Stimulated activated naive CD8-positive, alpha-beta T cell treated with anti-CD3 and anti-CD28 coated beads, Interleukin-15, amount 100 ng/mL, for 72 hours (primary cell): ENCODE results near the gene CUZD1.

Experiments used
- ATAC-seq: fragments of 150-1000 bp; cut with Tn5 transposase; 2 replicates; pipeline ENCODE4 v1.10.0; 2021; ENCODE audit warnings: mild to moderate bottlenecking, moderate library complexity
- DNase-seq, 2 donors: peaks; one replicate each; pipeline ENCODE4 v3.0.0; 2021 to 2022
- H3K27ac Mint-ChIP-seq, 2 donors: one replicate each; pipeline ENCODE4 v1.8.0; 2022; ENCODE audit warnings: mild to moderate bottlenecking in 2 of 2, mixed read lengths in 2 of 2, moderate library complexity in 2 of 2
- H3K27me3 Mint-ChIP-seq: one replicate; pipeline ENCODE4 v1.8.0; 2022; ENCODE audit warnings: mixed read lengths
- H3K4me1 Mint-ChIP-seq: one replicate; pipeline ENCODE4 v1.8.0; 2022; ENCODE audit warnings: mild to moderate bottlenecking, mixed read lengths
- H3K4me3 Mint-ChIP-seq, 2 donors: one replicate each; pipeline ENCODE4 v1.8.0; 2022; ENCODE audit warnings: mild to moderate bottlenecking in 2 of 2, mixed read lengths in 2 of 2, moderate library complexity in 1 of 2
- H3K9me3 Mint-ChIP-seq, 2 donors: one replicate each; pipeline ENCODE4 v1.8.0; 2022; ENCODE audit warnings: mixed read lengths in 2 of 2

The CUZD1 gene

GRCh38 chr10:122841569-122841968 lies 4.1 kb downstream of the CUZD1 start:
- Mint-ChIP-seq H3K4me3 (no peak overlapping the region), H3K27me3 (no peaks in the 10 kb centered on the region), H3K27ac (peak overlapping the region in 1 of 2 donors; percentile 93), H3K4me1 (no peaks in the 10 kb centered on the region), H3K9me3 (peaks cover 8 to 13% of the 10 kb centered on the region in 2 donors)
- DNase-seq, result no peak
- no peak for ATAC-seq

DNA sequence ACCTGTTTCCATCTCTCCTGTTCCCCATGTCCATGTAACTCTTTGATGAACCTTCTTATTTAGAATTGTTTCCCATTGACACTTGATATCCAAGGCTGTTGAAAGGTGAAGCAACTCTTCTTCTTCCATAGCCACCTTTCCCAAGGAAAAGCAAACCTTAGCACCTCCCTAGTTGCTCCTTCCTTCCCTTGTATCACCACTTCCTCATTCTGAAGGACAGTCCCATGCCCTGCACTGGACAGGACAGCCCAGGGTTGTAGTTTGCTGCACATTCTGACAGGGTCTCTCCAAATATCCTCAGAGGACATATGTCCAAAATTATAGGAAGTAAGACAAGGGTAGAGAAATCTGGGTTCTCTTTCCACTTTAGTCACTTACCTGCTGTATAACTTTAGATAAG lies 6.2 kb downstream of the CUZD1 start:
- Mint-ChIP-seq H3K4me1 (no peaks in the 10 kb centered on the region), H3K9me3 (peaks cover 0 to 5% of the 10 kb centered on the region in 2 donors), H3K27ac (peak overlapping the region in 1 of 2 donors; percentile 67), H3K27me3 (no peaks in the 10 kb centered on the region), H3K4me3 (no peak overlapping the region)
- ATAC-seq, result no peak
- no peak for DNase-seq

- Mint-ChIP-seq H3K27me3 (no peaks in the 10 kb centered on the region), H3K9me3 (peaks cover 0 to 5% of the 10 kb centered on the region in 2 donors), H3K27ac (no peak overlapping the region), H3K4me1 (no peaks in the 10 kb centered on the region), H3K4me3 (no peak overlapping the region)
- DNase-seq (no peak), ATAC-seq (no peak)
Measured at GRCh38 chr10:122838880-122839279, 6.8 kb downstream of the CUZD1 start.

GRCh38 chr10:122835908-122836307 lies 9.7 kb downstream of the CUZD1 start:
- Mint-ChIP-seq H3K4me1 (no peaks in the 10 kb centered on the region), H3K4me3 (no peak overlapping the region), H3K27me3 (no peaks in the 10 kb centered on the region), H3K27ac (no peak overlapping the region), H3K9me3 (peaks cover 0 to under 1% of the 10 kb centered on the region in 2 donors)
- DNase-seq (no peak), ATAC-seq (no peak)

DNA sequence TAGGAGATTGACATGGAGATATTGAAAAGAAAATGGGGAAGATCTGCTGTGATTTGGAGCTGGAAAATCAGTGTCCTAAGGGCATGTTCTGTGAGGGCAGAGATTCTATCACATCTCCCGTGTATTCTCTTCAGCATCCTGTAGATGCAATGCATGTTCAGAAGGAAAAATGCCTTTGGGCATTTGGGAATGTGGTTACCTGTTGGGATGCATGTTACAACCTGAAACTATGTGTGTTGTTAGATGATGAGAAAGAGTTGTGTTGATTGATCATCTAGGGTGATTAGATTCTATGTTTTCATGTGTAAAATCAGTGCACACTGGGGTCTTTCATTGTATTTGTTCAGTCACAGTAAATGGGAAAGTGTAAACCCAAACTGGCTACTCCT lies 14.7 kb downstream of the CUZD1 start:
- no peak overlapping the region for H3K4me3 Mint-ChIP-seq
- peaks cover 7% of the 10 kb centered on the region for H3K27me3 Mint-ChIP-seq
- H3K9me3 Mint-ChIP-seq, result peaks cover 0 to 5% of the 10 kb centered on the region in 2 donors
- H3K27ac Mint-ChIP-seq, result no peak overlapping the region
- DNase-seq (no peak), ATAC-seq (no peak)
- no peaks in the 10 kb centered on the region for H3K4me1 Mint-ChIP-seq

DNA sequence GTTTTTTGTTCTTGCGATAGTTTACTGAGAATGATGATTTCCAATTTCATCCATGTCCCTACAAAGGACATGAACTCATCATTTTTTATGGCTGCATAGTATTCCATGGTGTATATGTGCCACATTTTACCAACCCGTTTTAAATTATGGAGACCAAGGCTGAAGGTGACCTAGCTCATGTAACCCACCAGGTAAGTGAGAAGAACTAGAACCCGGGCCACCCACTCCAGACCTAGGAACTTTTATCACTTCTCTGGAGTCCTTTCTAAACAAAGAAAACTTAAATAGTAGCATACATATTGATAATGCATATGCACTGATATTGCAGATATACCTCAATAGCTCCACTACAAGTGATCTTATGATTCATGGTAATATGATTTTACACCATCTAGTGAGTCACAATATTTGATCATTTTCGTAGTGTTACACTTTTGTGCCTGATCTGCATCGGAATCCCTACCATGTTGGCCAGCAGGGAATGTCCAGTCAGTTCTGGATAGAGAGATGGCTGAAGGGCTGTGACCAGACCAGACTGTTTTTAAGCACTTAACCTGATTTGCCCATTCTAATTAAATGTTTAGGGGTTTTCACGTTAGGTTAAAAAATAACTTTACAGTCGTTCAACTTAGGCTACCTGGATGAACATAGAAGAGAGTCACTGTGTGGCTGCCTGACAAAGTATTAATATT lies 15.2 kb downstream of the CUZD1 start:
- Mint-ChIP-seq H3K4me3 (no peak overlapping the region), H3K4me1 (no peaks in the 10 kb centered on the region), H3K27me3 (peaks cover 7% of the 10 kb centered on the region), H3K9me3 (peaks cover 0 to 5% of the 10 kb centered on the region in 2 donors), H3K27ac (no peak overlapping the region)
- no peak for DNase-seq
- ATAC-seq, result no peak

- DNase-seq (no peak), ATAC-seq (no peak)
- Mint-ChIP-seq H3K27ac (no peak overlapping the region), H3K4me3 (no peak overlapping the region), H3K27me3 (peaks cover 16% of the 10 kb centered on the region), H3K4me1 (no peaks in the 10 kb centered on the region), H3K9me3 (peaks cover 0 to 5% of the 10 kb centered on the region in 2 donors)
Measured at GRCh38 chr10:122829454-122829853, 16.2 kb downstream of the CUZD1 start.

GRCh38 chr10:122828716-122829255 lies 16.9 kb downstream of the CUZD1 start:
- DNase-seq, result no peak
- Mint-ChIP-seq H3K27me3 (peaks cover 23% of the 10 kb centered on the region), H3K4me3 (no peak overlapping the region), H3K27ac (no peak overlapping the region), H3K9me3 (peaks cover 0 to 5% of the 10 kb centered on the region in 2 donors), H3K4me1 (no peaks in the 10 kb centered on the region)
- no peak for ATAC-seq

DNA sequence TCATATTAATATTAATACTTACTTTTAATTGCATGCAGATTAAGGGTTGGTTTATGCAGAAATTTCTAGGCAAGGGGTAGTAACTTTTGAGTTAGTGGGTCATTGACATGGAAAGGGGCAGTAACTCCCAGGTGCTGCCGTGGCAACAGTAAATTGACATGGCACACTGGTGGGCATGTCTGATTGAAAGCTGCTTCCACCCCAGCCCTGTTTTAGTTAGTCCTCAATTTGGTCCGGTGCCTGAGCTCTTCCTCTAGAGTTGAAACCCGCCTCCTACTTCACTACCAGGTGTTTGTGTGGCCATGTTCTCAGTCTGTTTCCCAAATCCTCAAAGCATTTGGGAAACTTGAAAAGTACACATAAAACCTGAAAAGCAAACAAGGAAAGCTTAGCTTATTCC lies 18.4 kb downstream of the CUZD1 start:
- peaks cover 0 to 5% of the 10 kb centered on the region in 2 donors for H3K9me3 Mint-ChIP-seq
- H3K4me1 Mint-ChIP-seq, result no peaks in the 10 kb centered on the region
- H3K4me3 Mint-ChIP-seq, result no peak overlapping the region
- peaks cover 37% of the 10 kb centered on the region for H3K27me3 Mint-ChIP-seq
- DNase-seq (no peak), ATAC-seq (no peak)
- H3K27ac Mint-ChIP-seq, result no peak overlapping the region

DNA sequence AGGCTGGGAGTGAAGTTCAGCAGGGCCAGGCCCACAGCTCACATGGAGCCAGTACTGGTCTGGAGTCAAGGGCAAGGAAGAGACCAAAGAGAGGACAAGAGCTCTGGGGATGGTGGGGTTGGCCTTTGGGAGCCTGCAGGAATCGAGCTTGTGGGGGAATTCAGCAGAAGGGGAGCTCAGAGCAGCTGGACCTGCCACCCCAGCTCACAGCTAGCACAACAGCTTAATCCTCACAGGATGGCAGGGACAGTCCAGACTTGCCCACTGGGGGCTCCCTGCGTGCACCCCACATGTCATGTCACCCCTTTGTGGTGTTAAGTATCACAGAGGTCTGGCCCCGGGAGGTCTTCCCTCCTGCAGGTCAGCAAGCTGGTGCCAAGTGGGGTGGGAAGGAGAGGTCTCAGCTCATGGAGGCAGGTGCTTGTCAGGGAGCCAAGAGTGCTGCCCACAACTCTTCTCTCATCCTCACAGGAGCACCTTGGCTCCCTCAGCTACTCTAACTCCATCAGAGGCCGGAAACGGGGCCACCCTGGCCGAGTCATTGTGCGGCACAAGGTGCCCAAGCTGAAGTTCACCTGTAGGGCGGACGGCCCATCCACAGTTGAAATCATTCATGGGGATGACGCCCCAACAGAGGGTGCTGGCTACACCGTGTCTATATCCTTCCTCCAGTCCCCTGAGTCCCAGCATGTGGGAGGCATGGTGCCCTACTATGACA lies 22.5 kb downstream of the CUZD1 start:
- H3K4me1 Mint-ChIP-seq, result no peaks in the 10 kb centered on the region
- H3K9me3 Mint-ChIP-seq, result no peaks in the 10 kb centered on the region
- no peak for ATAC-seq
- H3K4me3 Mint-ChIP-seq, result no peak overlapping the region
- H3K27me3 Mint-ChIP-seq, result peaks cover 65% of the 10 kb centered on the region
- DNase-seq, result no peak
- H3K27ac Mint-ChIP-seq, result no peak overlapping the region

DNA sequence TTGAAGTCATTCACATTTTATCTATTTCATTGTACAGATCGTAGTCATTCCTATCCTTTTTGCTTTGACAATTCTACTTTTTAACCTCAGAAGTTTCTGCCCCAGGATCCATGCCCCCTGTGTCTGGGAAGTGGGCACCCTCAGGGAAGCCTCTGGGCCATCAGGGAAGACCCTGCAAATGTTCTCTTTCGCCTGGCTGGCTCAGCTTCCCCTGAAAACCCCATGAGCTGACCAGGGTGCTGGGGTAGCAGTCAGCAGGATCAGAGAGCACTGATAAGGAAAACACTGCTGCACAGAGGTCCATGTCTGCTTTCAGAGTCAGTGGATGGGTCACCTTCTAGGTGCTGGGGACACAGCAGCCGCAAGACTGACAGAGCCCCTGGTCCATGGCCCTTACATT lies 23.8 kb downstream of the CUZD1 start:
- no peak for DNase-seq
- no peak for ATAC-seq
- no peak overlapping the region for H3K4me3 Mint-ChIP-seq
- peaks cover 75% of the 10 kb centered on the region for H3K27me3 Mint-ChIP-seq
- H3K9me3 Mint-ChIP-seq, result no peaks in the 10 kb centered on the region
- no peak overlapping the region for H3K27ac Mint-ChIP-seq
- no peaks in the 10 kb centered on the region for H3K4me1 Mint-ChIP-seq

DNA sequence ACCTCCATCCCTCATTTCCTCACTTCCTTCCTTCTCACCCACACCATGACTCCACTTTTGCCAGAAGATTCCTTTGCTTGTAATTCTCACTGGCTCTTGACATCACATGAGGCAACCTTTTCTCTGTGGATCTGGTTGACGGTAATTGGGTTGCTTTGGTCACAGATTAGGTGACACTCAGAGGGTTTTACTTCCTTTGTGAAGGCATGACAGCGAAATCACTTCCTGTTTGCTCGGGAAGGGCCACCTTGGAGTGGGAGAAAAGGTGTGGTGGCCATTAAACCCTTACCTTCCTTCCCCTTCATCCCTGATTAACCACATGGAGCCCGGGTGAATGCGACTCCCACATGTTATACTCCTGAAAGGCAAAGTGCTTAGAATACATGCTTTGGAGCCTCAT lies 30.2 kb downstream of the CUZD1 start:
- ATAC-seq, result no peak
- no peak for DNase-seq
- Mint-ChIP-seq H3K9me3 (no peaks in the 10 kb centered on the region), H3K27me3 (peaks cover 47% of the 10 kb centered on the region), H3K27ac (no peak overlapping the region), H3K4me1 (no peaks in the 10 kb centered on the region), H3K4me3 (no peak overlapping the region)

DNA sequence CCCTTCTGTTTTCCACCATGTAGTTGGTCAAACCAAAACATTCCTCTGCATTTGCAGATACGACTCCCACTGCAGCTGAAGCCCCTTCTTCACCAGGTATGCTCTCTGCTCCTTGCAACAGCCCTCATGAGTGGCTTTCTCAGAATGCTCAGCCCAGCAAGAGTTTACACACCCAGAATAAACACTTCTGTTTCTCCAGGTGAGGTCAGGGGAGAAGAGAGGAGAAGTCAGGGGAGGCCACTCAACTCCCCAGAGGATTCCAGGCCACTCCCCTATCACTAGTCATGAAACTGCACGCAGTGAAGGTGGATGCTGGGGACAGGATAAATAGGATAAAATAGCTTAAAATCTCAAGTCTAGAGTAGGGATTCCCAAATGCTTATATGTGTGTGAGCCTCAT lies 31.2 kb downstream of the CUZD1 start:
- Mint-ChIP-seq H3K9me3 (no peaks in the 10 kb centered on the region), H3K4me3 (no peak overlapping the region), H3K27me3 (peaks cover 40% of the 10 kb centered on the region), H3K27ac (no peak overlapping the region), H3K4me1 (no peaks in the 10 kb centered on the region)
- ATAC-seq (no peak), DNase-seq (no peak)

DNA sequence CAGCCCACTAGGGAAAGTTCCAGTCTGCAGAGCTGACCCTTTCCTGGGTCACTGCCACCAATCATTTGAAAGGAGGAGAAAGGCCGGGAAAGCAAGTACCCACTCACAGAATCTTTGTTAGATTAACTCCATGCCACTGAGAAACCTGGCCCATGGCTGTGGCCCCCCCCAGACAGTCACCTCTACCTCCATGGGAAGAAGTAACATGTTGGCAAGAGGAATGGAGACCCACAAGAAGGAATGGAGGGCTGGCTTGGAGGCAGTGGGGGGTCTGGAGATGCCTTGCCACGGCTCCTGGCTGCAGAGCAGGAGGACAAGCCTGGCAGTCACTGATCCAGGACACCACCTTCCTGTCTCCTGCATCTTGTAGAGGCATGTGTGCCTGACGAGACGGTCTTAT lies 32.9 kb downstream of the CUZD1 start:
- no peak overlapping the region for H3K27ac Mint-ChIP-seq
- no peaks in the 10 kb centered on the region for H3K9me3 Mint-ChIP-seq
- H3K4me3 Mint-ChIP-seq, result no peak overlapping the region
- ATAC-seq (no peak), DNase-seq (no peak)
- no peaks in the 10 kb centered on the region for H3K4me1 Mint-ChIP-seq
- peaks cover 24% of the 10 kb centered on the region for H3K27me3 Mint-ChIP-seq

- no peaks in the 10 kb centered on the region for H3K4me1 Mint-ChIP-seq
Measured at GRCh38 chr10:122802282-122802681, 43.4 kb downstream of the CUZD1 start.

GRCh38 chr10:122798704-122799231 lies 46.9 kb downstream of the CUZD1 start:
- H3K27ac Mint-ChIP-seq, result no peak overlapping the region
- H3K9me3 Mint-ChIP-seq, result no peaks in the 10 kb centered on the region

More at GRCh38 chr10:122802282-122802681, 43.4 kb downstream of the CUZD1 start:
- H3K27ac Mint-ChIP-seq, result no peak overlapping the region
- peaks cover 7% of the 10 kb centered on the region for H3K27me3 Mint-ChIP-seq
- no peak for DNase-seq
- ATAC-seq, result no peak
- no peaks in the 10 kb centered on the region for H3K9me3 Mint-ChIP-seq
- H3K4me3 Mint-ChIP-seq, result no peak overlapping the region

More at GRCh38 chr10:122798704-122799231, 46.9 kb downstream of the CUZD1 start:
- Mint-ChIP-seq H3K4me3 (no peak overlapping the region), H3K4me1 (no peaks in the 10 kb centered on the region), H3K27me3 (peaks cover 19% of the 10 kb centered on the region)
- DNase-seq (no peak), ATAC-seq (no peak)
